Skeletal muscle tissue (tissue), 4 donors: ENCODE results near the gene ZNF414. TPM values are rescaled to one million over a fixed set of nuclear protein-coding genes. Genes with fewer than 3 reads are reported as not detected.
"Not testable (repeated sequence)": the region's sequence is repeated elsewhere in the genome, so short reads cannot be mapped to it uniquely, and the experiment has no call there.

ENCODE experiments used
- H3K27ac ChIP-seq: one replicate; pipeline ENCODE4 v1.7.0; 2013; ENCODE audit warnings: mild to moderate bottlenecking, low read depth, low read length, inconsistent platforms
- H3K27me3 ChIP-seq, 3 donors: one replicate each; pipeline ENCODE4 v1.7.0; 2013; ENCODE audit warnings: low read length in 3 of 3; ENCODE audit not compliant: control insufficient read depth in 3 of 3, insufficient read depth in 3 of 3
- H3K36me3 ChIP-seq, 3 donors: one replicate each; pipeline ENCODE4 v1.7.0; 2013; ENCODE audit warnings: low read length in 3 of 3; ENCODE audit not compliant: control insufficient read depth in 3 of 3, insufficient read depth in 3 of 3
- H3K4me1 ChIP-seq, 3 donors: one replicate each; pipeline ENCODE4 v1.7.0; 2013; ENCODE audit warnings: low read length in 3 of 3, mild to moderate bottlenecking in 3 of 3; ENCODE audit not compliant: control insufficient read depth in 3 of 3, insufficient read depth in 3 of 3
- H3K4me3 ChIP-seq, 3 donors: one replicate each; pipeline ENCODE4 v1.7.0; 2013; ENCODE audit warnings: low read length in 3 of 3
- H3K9ac ChIP-seq, 3 donors: one replicate each; pipeline ENCODE4 v1.7.0; 2013; ENCODE audit warnings: low read length in 3 of 3, mild to moderate bottlenecking in 3 of 3, moderate library complexity in 2 of 3, low read depth in 1 of 3
- H3K9me3 ChIP-seq, 3 donors: one replicate each; pipeline ENCODE4 v1.7.0; 2013; ENCODE audit warnings: low read length in 3 of 3; ENCODE audit not compliant: control insufficient read depth in 3 of 3
- total RNA-seq: library from RNA; depleted of rRNA; stranded (reverse); fragments of >200 nt; gene quantifications from one replicate; pipeline ENCODE4 v1.2.3, GENCODE V29; 2014
- donor health status: Osteomylitis.

ZNF414 gene
- total RNA-seq, 1 donor from 2014 or later: 4.2 TPM

- peak overlapping the region; percentile 69 to 76 (median 74) for H3K9ac ChIP-seq
- peaks cover 0 to 2% (median 0%) of the 10 kb centered on the region in 3 donors for H3K36me3 ChIP-seq
- peaks cover 0 to 4% (median 0%) of the 10 kb centered on the region in 3 donors for H3K9me3 ChIP-seq
These were observed 11.4 kb upstream of the ZNF414 start for GRCh38 chr19:8525401-8525684.

GRCh38 chr19:8519388-8519787 is 5.4 kb upstream of the ZNF414 start:
- Histone ChIP-seq H3K36me3 (no peaks in the 10 kb centered on the region), H3K4me1 (peaks cover 3 to 7% (median 3%) of the 10 kb centered on the region in 3 donors), H3K27ac (no peak overlapping the region), H3K9me3 (no peaks in the 10 kb centered on the region), H3K4me3 (no peak overlapping the region), H3K27me3 (no peaks in the 10 kb centered on the region), H3K9ac (no peak overlapping the region)

More at GRCh38 chr19:8525401-8525684, 11.4 kb upstream of the ZNF414 start:
- Histone ChIP-seq H3K4me1 (peaks cover 0 to 10% (median 8%) of the 10 kb centered on the region in 3 donors), H3K4me3 (peak overlapping the region; percentile 61 to 73 (median 70)), H3K27me3 (peaks cover 0 to 17% (median 8%) of the 10 kb centered on the region in 3 donors), H3K27ac (peak overlapping the region; percentile 28)

GRCh38 chr19:8518536-8518935 is 4.6 kb upstream of the ZNF414 start:
- no peak overlapping the region for H3K9ac ChIP-seq
- peaks cover 3 to 10% (median 3%) of the 10 kb centered on the region in 3 donors for H3K4me1 ChIP-seq
- H3K9me3 ChIP-seq: no peaks in the 10 kb centered on the region
- H3K36me3 ChIP-seq: no peaks in the 10 kb centered on the region
- H3K4me3 ChIP-seq: no peak overlapping the region
- no peaks in the 10 kb centered on the region for H3K27me3 ChIP-seq
- no peak overlapping the region for H3K27ac ChIP-seq

GRCh38 chr19:8517551-8518442 is 3.8 kb upstream of the ZNF414 start:
- Histone ChIP-seq H3K27me3 (no peaks in the 10 kb centered on the region), H3K36me3 (no peaks in the 10 kb centered on the region), H3K4me1 (peaks cover 10 to 18% (median 11%) of the 10 kb centered on the region in 3 donors), H3K9ac (no peak overlapping the region), H3K9me3 (no peaks in the 10 kb centered on the region), H3K27ac (peak overlapping the region; percentile 52), H3K4me3 (no peak overlapping the region)

GRCh38 chr19:8515317-8515716 is 1.4 kb upstream of the ZNF414 start:
- Histone ChIP-seq H3K9me3 (no peaks in the 10 kb centered on the region), H3K27ac (no peak overlapping the region), H3K9ac (no peak overlapping the region), H3K36me3 (peaks cover 0 to 5% (median 0%) of the 10 kb centered on the region in 3 donors), H3K27me3 (no peaks in the 10 kb centered on the region), H3K4me1 (peaks cover 17 to 25% (median 18%) of the 10 kb centered on the region in 3 donors), H3K4me3 (no peak overlapping the region)

GRCh38 chr19:8514505-8515009 is 590 bp upstream of the ZNF414 start:
- Histone ChIP-seq H3K9ac (peak overlapping the region; percentile 94 to 96 (median 95)), H3K4me1 (peaks cover 17 to 25% (median 18%) of the 10 kb centered on the region in 3 donors), H3K4me3 (peak overlapping the region; percentile 81 to 89 (median 89)), H3K27ac (peak overlapping the region; percentile 97)
- not testable (repeated sequence) for H3K27me3 ChIP-seq, H3K9me3 ChIP-seq, H3K36me3 ChIP-seq

GRCh38 chr19:8513036-8513686 is 806 bp downstream of the ZNF414 start:
- peaks cover 0 to 5% (median 0%) of the 10 kb centered on the region in 3 donors for H3K36me3 ChIP-seq
- H3K27ac ChIP-seq: peak overlapping the region; percentile 97
- H3K27me3 ChIP-seq: no peaks in the 10 kb centered on the region
- peak overlapping the region; percentile 81 to 89 (median 89) for H3K4me3 ChIP-seq
- H3K4me1 ChIP-seq: peaks cover 17 to 20% (median 18%) of the 10 kb centered on the region in 3 donors
- no peaks in the 10 kb centered on the region for H3K9me3 ChIP-seq
- peak overlapping the region; percentile 84 to 96 (median 94) for H3K9ac ChIP-seq

- peaks cover 15 to 20% (median 15%) of the 10 kb centered on the region in 3 donors for H3K4me1 ChIP-seq
- peak overlapping the region in 2 of 3 donors; percentile 89 for H3K4me3 ChIP-seq
- H3K9me3 ChIP-seq: no peaks in the 10 kb centered on the region
- H3K36me3 ChIP-seq: peaks cover 0 to 5% (median 0%) of the 10 kb centered on the region in 3 donors
- H3K9ac ChIP-seq: peak overlapping the region in 2 of 3 donors; percentile 94 to 96
- no peaks in the 10 kb centered on the region for H3K27me3 ChIP-seq
- no peak overlapping the region for H3K27ac ChIP-seq
These were observed 1.6 kb downstream of the ZNF414 start for GRCh38 chr19:8512115-8512967.

GRCh38 chr19:8511573-8512101 is 2.3 kb downstream of the ZNF414 start:
- H3K27ac ChIP-seq: no peak overlapping the region
- H3K9me3 ChIP-seq: no peaks in the 10 kb centered on the region
- H3K4me1 ChIP-seq: peaks cover 15 to 21% (median 15%) of the 10 kb centered on the region in 3 donors
- no peaks in the 10 kb centered on the region for H3K27me3 ChIP-seq
- H3K36me3 ChIP-seq: peaks cover 0 to 5% (median 2%) of the 10 kb centered on the region in 3 donors
- H3K9ac ChIP-seq: no peak overlapping the region
- H3K4me3 ChIP-seq: no peak overlapping the region
